Activated T-cell treated with anti-CD3 and anti-CD28 coated beads, Interleukin-2, amount 50 U/mL, for 1 hour (primary cell): ENCODE data around the gene BEND3.
"Not testable (repeated sequence)": the region's sequence is repeated elsewhere in the genome, so short reads cannot be mapped to it uniquely, and the experiment has no call there.

Experiments
- DNase-seq: peaks from one replicate; pipeline ENCODE4 v3.0.0-alpha.2; 2020

BEND3 gene

DNA sequence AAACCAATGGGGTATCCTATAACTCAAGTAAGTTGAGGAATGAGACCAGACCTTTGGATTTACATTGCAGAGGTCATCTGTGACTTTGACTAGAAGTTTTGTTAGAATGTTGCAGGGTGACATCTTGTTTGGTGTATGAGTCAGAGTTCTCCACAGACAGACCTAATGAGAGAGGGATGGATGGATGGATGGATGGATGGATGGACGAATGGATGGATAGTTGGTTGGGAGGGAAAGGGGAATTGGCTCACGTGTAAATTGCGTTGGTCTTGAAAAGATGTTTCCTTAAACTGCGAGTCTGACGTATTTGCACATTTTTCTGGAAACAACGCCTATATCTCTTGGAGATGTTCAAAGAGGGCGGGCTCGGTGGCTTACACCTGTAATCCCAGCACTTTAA is 88.3 kb downstream of the BEND3 start:
- no peak for DNase-seq

DNA sequence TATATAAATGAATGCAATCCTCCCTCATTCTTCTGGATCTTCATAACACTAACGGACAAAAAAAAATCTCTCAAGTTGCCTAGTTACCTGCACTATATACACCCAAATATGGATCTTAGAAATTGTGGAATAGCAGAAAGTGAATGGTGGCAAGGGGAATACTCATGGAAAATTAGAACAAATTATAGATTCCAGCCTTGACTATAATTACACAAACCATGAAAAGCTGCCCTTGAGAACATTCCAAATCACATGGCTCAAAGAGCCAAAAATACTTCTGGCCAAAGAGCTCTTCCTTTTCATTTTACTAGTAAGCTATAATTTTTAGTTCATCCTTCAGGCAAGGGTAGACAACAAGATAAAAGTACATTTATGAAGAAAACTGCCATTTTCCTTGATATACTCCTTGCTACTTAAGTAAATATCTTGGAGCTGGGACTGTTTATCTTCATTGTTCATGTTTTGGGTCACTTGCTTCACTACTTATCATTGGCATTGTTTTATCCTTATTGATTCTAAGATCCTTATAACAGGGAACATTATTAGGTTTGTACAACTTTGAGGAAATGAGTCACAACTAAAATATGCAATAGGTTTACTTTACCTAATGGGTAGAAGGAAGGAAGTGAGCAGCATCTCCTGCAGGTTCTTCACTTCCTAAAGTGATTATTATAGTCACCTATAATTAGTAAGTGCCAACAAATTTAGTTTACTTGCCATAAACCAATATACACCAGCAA is 93.7 kb downstream of the BEND3 start:
- no peak for DNase-seq

DNA sequence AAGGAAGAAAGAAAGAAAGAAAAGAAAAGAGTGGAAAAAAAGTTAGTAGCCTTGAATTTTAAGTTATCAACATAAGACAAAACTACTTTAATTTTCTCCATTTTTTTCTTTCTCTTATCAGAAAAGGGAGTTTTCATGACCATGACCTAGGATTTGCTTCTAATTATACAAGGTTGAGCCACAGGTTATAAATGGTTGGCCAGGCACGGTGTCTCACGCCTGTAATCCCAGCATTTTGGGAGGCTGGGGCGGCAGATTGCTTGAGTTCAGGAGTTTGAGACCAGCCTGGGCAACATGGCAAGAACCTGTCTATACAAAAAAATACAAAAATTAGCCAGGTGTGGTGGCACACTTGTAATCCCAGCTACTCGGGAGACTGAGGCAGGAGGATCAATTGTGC is 95.1 kb downstream of the BEND3 start:
- no peak for DNase-seq

DNA sequence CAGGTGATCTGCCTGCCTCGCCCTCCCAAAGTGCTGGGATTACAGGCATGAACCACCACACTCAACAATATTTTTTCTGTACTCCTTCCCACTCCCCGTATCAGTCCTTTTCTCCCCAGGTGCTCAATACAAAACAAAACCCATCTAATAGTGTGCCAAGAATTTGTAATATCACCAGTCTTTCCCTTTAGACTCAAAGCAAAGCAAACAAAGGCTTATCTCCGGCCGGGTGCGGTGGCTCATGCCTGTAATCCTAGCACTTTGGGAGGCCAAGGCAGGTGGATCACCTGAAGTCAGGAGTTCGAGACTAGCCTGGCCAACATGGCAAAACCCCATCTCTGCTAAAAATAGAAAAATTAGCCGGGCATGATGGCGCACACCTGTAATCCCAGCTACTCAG is 95.7 kb downstream of the BEND3 start:
- DNase-seq, result not testable (repeated sequence)

DNA sequence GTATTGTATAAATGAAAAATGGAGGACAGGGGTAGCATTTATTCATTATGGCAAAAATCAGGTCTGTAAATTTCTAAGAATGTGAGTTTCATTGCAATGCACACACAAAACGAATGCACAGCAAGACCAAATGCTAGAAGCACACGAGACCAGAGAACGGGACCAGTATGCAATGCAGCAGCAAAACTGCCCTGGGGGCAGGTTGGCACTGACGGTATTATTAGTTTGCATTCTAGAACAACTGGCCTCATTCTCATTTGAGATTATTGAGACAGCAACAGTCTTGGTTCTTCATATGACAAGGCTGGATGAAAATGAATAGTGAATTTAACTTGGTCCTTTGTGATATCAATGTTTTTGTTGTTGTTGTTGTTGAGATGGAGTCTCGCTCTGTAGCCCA is 96.3 kb downstream of the BEND3 start:
- no peak for DNase-seq
